A673 (cell line): Measurements from ENCODE around the gene PI3.

Experiments
- CTCF ChIP-seq: fragments of 300-800, 200-600 bp; sonication (generic); conservative IDR thresholded peaks from 2 replicates; pipeline ENCODE4 v1.5.1; 2017; ENCODE audit warnings: low read depth, mild to moderate bottlenecking, antibody characterized with exemption, low read length, moderate library complexity, mixed read lengths
- EZH2 ChIP-seq: fragments of 200-600 bp; sonication (generic); IDR thresholded peaks from 2 replicates; pipeline ENCODE4 v1.6.1; 2017; ENCODE audit warnings: borderline replicate concordance, low read depth, mild to moderate bottlenecking, mixed read lengths, antibody characterized with exemption, low read length; ENCODE audit not compliant: poor library complexity, severe bottlenecking

DNA sequence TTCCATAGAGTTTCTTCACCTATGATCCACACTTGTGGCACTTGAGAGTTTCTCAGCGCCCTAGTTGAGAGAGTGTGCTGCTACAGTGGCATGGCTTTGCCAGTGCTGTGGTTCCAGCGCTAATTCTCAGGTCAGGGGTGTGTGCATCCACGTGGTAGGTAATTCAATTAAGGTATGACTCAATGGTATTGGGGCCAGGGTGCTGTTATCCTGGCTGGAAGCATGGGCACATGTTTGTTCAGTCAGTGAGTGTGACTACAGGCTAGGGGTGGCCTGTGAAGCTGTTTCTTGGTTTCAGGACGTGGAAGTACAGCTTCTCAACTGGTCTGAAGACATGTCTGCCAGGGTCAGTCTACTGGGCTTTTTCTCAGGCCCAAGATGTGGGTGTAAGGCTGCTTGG, 43.4 kb downstream of the PI3 start:
- TF ChIP-seq CTCF (no peak), EZH2 (no peak)
